Lower leg skin (tissue), 3 donors: Measurements from ENCODE around the gene FAM83G.

ENCODE experiments used
- POLR2A ChIP-seq, 2 donors: fragments of 450-650 bp; IDR thresholded peaks; one replicate each; pipeline ENCODE4 v1.6.1; 2016 to 2017; ENCODE audit warnings: antibody characterized with exemption in 2 of 2, mild to moderate bottlenecking in 1 of 2, moderate library complexity in 1 of 2
- TF ChIP-seq, protein P1 (sequence below), 3 donors: fragments of 450-650 bp; IDR thresholded peaks; one replicate each; pipeline ENCODE4 v1.5.1; 2016; ENCODE audit warnings: antibody characterized with exemption in 3 of 3, mild to moderate bottlenecking in 3 of 3, moderate library complexity in 2 of 3

GRCh38 chr17:19020016-19020415 is 15.5 kb upstream of the FAM83G start:
- TF ChIP-seq, protein P1, sequence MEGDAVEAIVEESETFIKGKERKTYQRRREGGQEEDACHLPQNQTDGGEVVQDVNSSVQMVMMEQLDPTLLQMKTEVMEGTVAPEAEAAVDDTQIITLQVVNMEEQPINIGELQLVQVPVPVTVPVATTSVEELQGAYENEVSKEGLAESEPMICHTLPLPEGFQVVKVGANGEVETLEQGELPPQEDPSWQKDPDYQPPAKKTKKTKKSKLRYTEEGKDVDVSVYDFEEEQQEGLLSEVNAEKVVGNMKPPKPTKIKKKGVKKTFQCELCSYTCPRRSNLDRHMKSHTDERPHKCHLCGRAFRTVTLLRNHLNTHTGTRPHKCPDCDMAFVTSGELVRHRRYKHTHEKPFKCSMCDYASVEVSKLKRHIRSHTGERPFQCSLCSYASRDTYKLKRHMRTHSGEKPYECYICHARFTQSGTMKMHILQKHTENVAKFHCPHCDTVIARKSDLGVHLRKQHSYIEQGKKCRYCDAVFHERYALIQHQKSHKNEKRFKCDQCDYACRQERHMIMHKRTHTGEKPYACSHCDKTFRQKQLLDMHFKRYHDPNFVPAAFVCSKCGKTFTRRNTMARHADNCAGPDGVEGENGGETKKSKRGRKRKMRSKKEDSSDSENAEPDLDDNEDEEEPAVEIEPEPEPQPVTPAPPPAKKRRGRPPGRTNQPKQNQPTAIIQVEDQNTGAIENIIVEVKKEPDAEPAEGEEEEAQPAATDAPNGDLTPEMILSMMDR (IDR thresholded peaks at IDR 0.05), result no peak
- no peak for TF ChIP-seq POLR2A (IDR thresholded peaks at IDR 0.05)
